Left lung (tissue), 14 donors: Measurements from ENCODE around the gene CDX2. TPM values are rescaled to one million over a fixed set of nuclear protein-coding genes. Genes with fewer than 3 reads are reported as not detected.

ENCODE experiments used
- ATAC-seq: fragments of 200-7000 bp; cut with Tn5 transposase; one replicate; pipeline ENCODE4 v1.9.1; 2020; ENCODE audit warnings: moderate library complexity
- DNase-seq, 4 donors: peaks; one replicate each; pipeline ENCODE4 v3.0.0-alpha.2; 2013 to 2020
- H3K27ac ChIP-seq, 2 donors: fragments of 200-600 bp; sonication (generic) in 1 of 2; one replicate each; pipeline versions ENCODE4 v1.5.0 to v1.8.0; 2020 to 2021
- H3K27me3 ChIP-seq, 2 donors: fragments of 200-600 bp; sonication (generic) in 1 of 2; one replicate each; pipeline versions ENCODE4 v1.5.0 to v1.8.0; 2020 to 2021
- H3K36me3 ChIP-seq, 2 donors: fragments of 200-600 bp; sonication (generic) in 1 of 2; one replicate each; pipeline versions ENCODE4 v1.5.0 to v1.8.0; 2020 to 2021
- H3K4me1 ChIP-seq, 2 donors: fragments of 200-600 bp; one replicate each; pipeline ENCODE4 v1.8.0; 2021
- H3K4me3 ChIP-seq, 2 donors: fragments of 200-600 bp; sonication (generic) in 1 of 2; one replicate each; pipeline versions ENCODE4 v1.5.0 to v1.8.0; 2020 to 2021; ENCODE audit warnings: mild to moderate bottlenecking in 1 of 2
- H3K9me3 ChIP-seq, 2 donors: fragments of 200-600 bp; sonication (generic) in 1 of 2; one replicate each; pipeline versions ENCODE4 v1.5.0 to v1.8.0; 2020 to 2021
- intact Hi-C, 2 donors: fragments of 100-400 bp; cut with DNase I; formaldehyde crosslinking; loops; one replicate each; pipeline versions ENCODE4 v1.11.2 to v1.14.2; 2022
- long read RNA-seq, 12 donors: library from polyadenylated mRNA in 2 of 12; unstranded in 2 of 12; transcript quantifications; one replicate each; pipeline ENCODE4 v2.0.0 and lab custom pipeline, GENCODE V29; 2019 to 2026
- polyA plus RNA-seq, 6 donors: library from polyadenylated mRNA; unstranded; fragments of 120-200 nt; gene quantifications; one replicate each; pipeline ENCODE4 v1.2.1, GENCODE V29; 2013; ENCODE audit not compliant: insufficient read length in 6 of 6
- total RNA-seq, 2 donors: library from RNA; stranded (reverse); fragmentation: NEBNext Ultra II Directional; extraction: Animal tissue kit (Norgen Biotek cat#: 25700); gene quantifications; one replicate each; pipeline ENCODE4 v1.2.1, GENCODE V29; 2021
- TF ChIP-seq, protein P1 (sequence below), 2 donors: fragments of 200-600 bp; sonication (generic) in 1 of 2; IDR thresholded peaks; one replicate each; pipeline versions ENCODE4 v1.5.0 to v1.8.0; 2021; ENCODE audit warnings: antibody characterized with exemption in 2 of 2
- donor health status: DM: no; HTN: yes; CAD: no.
- donor health status: DM: no; HTN: no; CAD: no.

CDX2 gene, protein sequence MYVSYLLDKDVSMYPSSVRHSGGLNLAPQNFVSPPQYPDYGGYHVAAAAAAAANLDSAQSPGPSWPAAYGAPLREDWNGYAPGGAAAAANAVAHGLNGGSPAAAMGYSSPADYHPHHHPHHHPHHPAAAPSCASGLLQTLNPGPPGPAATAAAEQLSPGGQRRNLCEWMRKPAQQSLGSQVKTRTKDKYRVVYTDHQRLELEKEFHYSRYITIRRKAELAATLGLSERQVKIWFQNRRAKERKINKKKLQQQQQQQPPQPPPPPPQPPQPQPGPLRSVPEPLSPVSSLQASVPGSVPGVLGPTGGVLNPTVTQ
- total RNA-seq (not detected), polyA plus RNA-seq (not detected)
- long read RNA-seq, donor 1 = 0 reads
- long read RNA-seq, donor 2, full-length matches to known transcripts = 1 of 1 reads
- long read RNA-seq, donor 2, partial matches to known transcripts = 0 of 1 reads
- long read RNA-seq, donor 2, other reads (novel, unspliced or antisense) = 0 of 1 reads
- long read RNA-seq, donor 3 = 0 reads
- long read RNA-seq, donor 4 = 0 reads
- long read RNA-seq, donor 5 = 0 reads
- long read RNA-seq, donor 6 = 0 reads
- long read RNA-seq, donor 7 = 0 reads
- long read RNA-seq, donor 8 = 0 reads
- long read RNA-seq, donor 9 = 0 reads
- long read RNA-seq, donor 10 = 0 reads
- long read RNA-seq, donor 11 = 0 reads
- long read RNA-seq, donor 12 = 0 reads

- no peak within 1 kb of the TSS for H3K4me3 ChIP-seq
- no peak for DNase-seq
- H3K27ac ChIP-seq = no peak within 1 kb of the TSS
- intact Hi-C loops = no loop called here
- peaks cover 0 to 26% of the 10 kb centered on the region in 2 donors for H3K4me1 ChIP-seq
- H3K36me3 ChIP-seq = no peaks in the 10 kb centered on the region
- ATAC-seq = no peak
- H3K9me3 ChIP-seq = no peaks in the 10 kb centered on the region
- peaks cover 96 to 100% of the 10 kb centered on the region in 2 donors for H3K27me3 ChIP-seq
- TF ChIP-seq, protein P1, sequence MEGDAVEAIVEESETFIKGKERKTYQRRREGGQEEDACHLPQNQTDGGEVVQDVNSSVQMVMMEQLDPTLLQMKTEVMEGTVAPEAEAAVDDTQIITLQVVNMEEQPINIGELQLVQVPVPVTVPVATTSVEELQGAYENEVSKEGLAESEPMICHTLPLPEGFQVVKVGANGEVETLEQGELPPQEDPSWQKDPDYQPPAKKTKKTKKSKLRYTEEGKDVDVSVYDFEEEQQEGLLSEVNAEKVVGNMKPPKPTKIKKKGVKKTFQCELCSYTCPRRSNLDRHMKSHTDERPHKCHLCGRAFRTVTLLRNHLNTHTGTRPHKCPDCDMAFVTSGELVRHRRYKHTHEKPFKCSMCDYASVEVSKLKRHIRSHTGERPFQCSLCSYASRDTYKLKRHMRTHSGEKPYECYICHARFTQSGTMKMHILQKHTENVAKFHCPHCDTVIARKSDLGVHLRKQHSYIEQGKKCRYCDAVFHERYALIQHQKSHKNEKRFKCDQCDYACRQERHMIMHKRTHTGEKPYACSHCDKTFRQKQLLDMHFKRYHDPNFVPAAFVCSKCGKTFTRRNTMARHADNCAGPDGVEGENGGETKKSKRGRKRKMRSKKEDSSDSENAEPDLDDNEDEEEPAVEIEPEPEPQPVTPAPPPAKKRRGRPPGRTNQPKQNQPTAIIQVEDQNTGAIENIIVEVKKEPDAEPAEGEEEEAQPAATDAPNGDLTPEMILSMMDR (IDR thresholded peaks at IDR 0.05) = no peak
Measured at GRCh38 chr13:27969082-27969865, at the start of gene CDX2. Gene CDX2 (minus strand): TSS chr13:27969315. CDS start chr13:27969006, 309 bp downstream.

GRCh38 chr13:28014301-28014700 is 45.2 kb upstream of the CDX2 start:
- DNase-seq = no peak
- Histone ChIP-seq H3K27me3 (peaks cover 0 to 41% of the 10 kb centered on the region in 2 donors), H3K4me3 (no peak overlapping the region), H3K9me3 (no peaks in the 10 kb centered on the region), H3K27ac (no peak overlapping the region), H3K4me1 (no peaks in the 10 kb centered on the region), H3K36me3 (no peaks in the 10 kb centered on the region)
- ATAC-seq = no peak
- intact Hi-C loops = no loop called here
- TF ChIP-seq, protein P1 (IDR thresholded peaks at IDR 0.05) = no peak

GRCh38 chr13:28013482-28013881 is 44.4 kb upstream of the CDX2 start:
- Histone ChIP-seq H3K9me3 (no peaks in the 10 kb centered on the region), H3K4me1 (no peaks in the 10 kb centered on the region), H3K27ac (no peak overlapping the region), H3K27me3 (peaks cover 0 to 41% of the 10 kb centered on the region in 2 donors), H3K36me3 (no peaks in the 10 kb centered on the region), H3K4me3 (no peak overlapping the region)
- DNase-seq (no peak), ATAC-seq (no peak)
- TF ChIP-seq, protein P1 (IDR thresholded peaks at IDR 0.05) = no peak
- intact Hi-C loops = no loop called here

- Histone ChIP-seq H3K27ac (no peak overlapping the region), H3K4me3 (no peak overlapping the region), H3K9me3 (no peaks in the 10 kb centered on the region), H3K36me3 (no peaks in the 10 kb centered on the region), H3K4me1 (no peaks in the 10 kb centered on the region), H3K27me3 (peaks cover 0 to 39% of the 10 kb centered on the region in 2 donors)
- TF ChIP-seq, protein P1 (IDR thresholded peaks at IDR 0.05) = no peak
- intact Hi-C loops = no loop called here
- ATAC-seq (no peak), DNase-seq (no peak)
Measured at GRCh38 chr13:28012896-28013295, 43.8 kb upstream of the CDX2 start.
